Suppressor macrophage treated with lipopolysaccharide for 1 hour (primary cell): Measurements from ENCODE around the gene KMT2C.

ENCODE experiments used
- DNase-seq, 3 donors: peaks; one replicate each; pipeline ENCODE4 v3.0.0-alpha.2; 2020 to 2022

Gene KMT2C

DNA sequence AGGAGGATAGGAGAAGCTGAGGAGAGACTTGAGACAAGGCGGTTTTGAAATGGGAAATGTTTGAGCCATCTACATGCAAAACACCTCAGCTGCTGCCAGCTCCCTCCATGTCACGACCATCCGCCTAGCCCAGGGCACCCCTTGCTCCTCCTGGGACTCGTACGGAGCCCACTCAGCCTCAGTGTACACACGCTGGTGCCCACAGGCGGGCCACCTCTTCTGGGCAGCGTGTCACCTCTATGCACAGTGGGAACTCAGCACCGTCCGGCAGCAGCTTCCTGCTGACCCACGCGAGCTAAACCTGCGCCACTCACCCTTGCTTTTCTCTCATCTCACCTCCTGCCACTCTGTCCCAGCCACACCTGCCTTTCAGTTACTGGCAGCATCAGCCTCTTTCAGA is 302.0 kb downstream of the KMT2C start:
- DNase-seq: no peak

DNA sequence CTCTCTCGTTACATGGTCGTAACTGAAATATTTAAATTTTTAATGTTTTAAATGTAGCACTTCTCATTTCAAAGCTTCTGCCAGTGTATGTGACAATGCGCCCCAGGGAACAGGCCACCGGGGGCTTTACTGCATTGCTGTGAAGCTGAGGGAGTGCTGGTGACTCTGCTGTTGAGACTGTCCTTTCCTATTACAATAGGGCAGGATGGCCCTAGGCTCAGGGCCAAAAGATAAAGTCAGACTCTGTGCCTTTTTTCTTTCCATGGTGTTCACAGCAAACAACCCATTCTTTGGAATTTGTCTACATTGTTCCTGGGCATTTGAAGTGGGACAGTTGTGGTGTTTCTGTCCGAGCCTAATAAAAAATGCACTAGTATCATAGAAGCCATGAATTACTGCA is 303.0 kb downstream of the KMT2C start:
- DNase-seq: no peak

DNA sequence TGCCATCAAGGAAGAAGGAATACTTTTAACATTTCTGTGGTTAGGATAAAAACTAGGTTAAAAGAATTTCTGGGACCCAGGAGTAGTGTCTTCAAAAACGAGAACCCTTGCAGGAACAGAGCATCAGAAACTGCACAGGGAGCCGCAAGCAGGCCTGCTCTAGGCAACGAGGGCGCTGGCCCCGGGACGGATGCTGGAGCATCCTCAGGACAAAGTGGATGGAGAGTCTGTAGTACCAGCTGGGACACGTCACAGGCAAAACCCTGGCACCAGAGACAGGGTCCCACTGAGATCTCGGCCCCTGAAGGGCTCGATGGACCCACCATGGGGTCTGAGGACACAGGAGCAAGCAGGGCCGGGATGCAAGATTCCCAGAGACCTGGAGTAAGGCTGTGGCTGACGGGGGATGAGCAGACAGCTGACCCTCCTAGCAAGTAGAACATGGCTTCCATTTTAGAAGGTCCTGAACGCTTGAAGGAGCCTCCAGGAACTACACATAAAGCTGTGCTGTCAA is 303.8 kb downstream of the KMT2C start:
- no peak for DNase-seq

DNA sequence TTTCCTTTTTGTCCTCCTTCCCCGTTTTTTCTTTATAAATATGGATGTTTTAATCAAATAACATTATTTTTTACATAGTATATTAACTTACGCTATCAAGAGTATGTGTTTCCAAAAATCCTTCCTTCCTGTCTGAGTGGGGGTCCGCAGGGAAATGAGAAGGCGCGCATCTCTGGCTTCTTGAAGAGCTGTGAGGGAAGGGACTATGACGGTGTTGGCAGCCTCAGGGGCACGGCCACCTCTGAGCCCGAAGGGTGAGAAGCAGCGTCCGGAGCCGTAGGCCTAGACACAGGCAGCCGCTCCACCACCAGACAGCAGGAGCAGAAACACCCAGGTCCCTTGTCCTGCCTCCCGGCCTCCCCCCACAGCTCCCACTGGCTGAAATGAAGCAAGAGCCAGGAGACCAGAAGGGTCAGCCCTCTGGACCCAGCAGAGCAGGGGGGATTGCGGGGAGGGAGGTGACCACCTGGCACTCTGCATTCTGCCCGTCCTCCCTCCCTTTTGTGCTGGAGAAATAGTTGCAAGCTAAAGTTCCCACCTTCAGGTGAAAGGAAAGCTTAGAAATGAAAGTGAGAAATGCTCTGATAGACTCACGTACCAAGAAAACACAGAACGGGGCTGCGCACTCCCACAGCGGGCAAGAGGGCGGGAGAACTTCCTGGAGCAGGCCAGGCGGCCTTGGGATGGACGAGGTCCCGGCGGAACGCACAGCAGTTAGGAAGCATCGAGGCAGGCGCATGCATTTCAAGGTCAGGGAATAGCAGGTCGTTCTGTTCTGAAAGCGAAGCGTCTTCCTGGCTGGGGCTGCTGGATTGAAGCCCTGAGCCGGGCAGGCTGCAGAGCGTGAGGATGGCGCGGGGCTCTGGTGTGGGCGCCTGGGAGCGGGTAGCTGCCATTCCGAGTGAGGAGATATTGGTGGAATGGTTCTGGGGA is 304.9 kb downstream of the KMT2C start:
- DNase-seq: no peak

GRCh38 chr7:152129682-152130081 is 306.1 kb downstream of the KMT2C start:
- no peak for DNase-seq

DNA sequence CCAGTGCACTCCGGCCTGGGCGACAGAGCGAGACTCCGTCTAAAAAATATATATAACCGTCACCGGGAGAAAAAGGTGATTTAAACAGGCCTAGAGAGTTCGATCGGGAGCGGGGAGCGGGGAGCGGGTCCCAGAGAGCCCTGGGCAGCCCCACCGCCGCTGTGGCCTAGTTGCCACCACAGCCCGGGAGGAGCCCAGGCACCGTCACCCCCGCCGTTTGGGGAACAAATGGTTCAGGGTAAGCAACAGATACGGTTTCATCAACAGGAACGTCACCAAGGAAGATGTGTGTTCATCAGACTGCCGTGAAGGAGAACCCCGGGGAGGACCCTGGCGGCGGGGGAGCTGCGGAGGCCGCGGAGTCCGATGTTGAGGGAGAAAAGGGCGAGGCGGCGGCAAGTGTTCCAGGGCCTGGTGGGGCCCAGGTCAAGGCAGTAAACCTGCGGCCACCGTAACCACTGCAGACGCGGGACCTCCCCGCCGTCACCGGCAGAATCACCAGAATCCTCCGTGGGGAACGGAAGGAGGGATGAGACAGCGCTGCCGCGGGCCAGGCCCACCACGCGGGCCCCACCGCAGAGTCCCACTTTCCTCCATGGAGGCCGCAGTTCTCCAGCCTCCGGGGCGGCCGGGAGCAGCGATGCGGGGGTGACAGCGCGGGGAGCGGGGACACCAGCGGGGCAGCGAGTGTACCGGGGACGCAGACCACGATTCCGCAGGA is 306.9 kb downstream of the KMT2C start:
- no peak for DNase-seq

DNA sequence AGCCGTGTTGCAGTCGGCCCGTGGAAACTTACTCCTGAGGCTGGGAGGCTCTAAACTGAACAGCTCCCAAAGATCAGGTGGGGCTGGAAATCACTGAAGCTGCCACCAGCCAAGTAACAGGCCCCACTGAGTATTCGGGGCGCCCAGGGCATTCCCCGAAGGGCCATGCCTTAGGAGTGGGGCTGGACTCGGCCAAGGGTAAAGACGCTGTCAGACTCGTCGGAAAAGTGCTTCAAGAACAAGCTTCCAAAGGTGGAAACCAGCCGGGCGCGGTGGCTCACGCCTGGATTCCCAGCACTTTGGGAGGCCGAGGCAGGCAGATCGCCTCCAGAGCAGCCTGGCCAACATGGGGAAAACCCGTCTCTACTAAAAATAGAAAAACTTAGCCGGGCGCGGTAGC is 307.6 kb downstream of the KMT2C start:
- DNase-seq: no peak

GRCh38 chr7:152127229-152127628 is 308.6 kb downstream of the KMT2C start:
- DNase-seq: no peak

- no peak for DNase-seq
Measured at GRCh38 chr7:152126741-152127140, 309.1 kb downstream of the KMT2C start.

DNA sequence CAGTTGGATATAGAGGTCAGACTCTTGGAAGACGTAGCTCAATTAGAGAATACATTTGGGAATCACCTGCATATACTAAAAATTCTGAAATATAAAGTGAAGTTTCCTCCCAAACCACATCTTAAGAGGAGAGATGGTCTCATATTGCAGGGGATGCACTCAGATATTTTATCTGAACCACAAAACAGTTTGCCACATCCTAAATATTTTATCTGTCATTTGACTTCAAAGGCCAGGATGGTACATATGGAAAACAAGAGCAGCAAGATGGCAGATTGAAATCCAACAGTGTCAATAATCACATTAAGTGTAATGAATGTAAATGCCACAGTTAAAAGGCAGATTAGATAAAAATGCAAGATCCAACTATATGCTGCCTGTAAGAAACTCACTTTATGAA is 313.3 kb downstream of the KMT2C start:
- DNase-seq: no peak

DNA sequence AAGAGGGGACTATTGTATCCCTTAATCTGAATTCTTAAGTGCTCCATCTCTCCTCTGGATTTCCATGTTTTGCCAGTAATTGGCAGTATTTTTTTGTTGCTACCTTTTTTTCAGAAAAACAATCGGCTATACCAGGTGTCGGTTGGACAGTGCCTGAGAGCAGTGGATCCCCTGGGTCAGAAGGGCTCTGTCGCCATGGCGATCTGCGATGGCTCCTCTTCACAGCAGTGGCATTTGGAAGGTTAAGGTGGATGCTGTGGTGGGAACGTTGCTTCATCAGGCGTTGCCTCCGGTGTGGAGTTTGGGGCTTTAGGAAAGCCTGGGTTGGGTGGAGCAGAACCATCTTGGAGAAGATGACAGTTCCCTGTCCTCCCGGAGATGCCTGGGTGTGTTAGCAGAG is 314.4 kb downstream of the KMT2C start:
- DNase-seq: no peak

GRCh38 chr7:152120776-152121175 is 315.0 kb downstream of the KMT2C start:
- no peak for DNase-seq

DNA sequence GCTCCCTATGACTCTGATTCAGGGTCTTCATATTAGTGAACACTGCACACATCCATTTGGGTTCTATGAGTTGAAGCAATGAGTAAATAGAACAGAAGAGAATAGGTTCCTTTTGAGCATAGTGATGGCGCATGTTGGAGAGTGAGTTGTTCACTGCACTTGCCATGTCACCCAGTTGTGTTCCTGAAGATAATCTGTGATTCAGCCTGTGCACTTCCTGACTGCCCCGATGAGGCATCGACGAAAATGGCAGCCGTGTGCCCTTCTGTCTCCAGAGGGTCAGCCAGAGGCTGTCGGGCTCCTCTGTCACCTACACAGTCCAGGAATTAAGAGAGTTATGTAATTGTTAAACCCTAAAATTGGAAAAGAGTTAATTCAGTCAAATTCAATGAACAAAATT is 315.6 kb downstream of the KMT2C start:
- peak in 1 of 3 donors; percentile 10 for DNase-seq

- DNase-seq: no peak
Measured at GRCh38 chr7:152117356-152117755, 318.4 kb downstream of the KMT2C start.

DNA sequence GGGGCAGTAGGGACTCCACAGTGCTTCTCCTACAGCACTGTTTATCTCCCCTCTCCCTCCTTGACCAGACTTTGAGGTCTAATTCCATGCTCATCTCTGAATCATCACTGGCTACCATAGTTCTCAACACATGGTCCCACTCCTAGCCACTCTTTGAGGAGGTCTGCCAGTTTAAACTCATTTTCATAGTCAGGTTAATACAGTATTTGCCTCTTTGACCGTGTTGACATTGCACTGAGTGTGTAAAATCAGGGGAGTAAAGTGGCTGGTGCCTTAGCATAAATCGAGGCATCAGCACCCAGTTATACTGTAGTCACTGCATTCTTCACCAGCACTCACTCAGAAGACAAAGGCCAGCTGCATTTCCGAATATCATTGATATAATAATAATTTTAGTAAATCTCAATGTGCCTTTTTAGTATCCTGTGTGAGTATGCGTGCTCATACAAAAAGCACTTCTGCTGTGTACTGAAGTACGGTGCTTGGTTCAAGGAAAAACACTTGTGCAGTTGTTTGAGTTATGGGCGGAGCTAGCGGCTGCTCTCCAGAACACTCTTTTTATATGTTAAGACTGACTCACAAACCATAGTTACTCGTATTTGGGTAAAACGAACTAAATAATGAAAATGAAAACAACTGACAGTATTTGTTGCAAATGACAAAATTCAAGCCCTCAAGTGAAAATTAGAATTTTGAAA is 320.6 kb downstream of the KMT2C start:
- no peak for DNase-seq

GRCh38 chr7:152112829-152113228 is 323.0 kb downstream of the KMT2C start:
- no peak for DNase-seq

GRCh38 chr7:152108359-152108758 is 327.4 kb downstream of the KMT2C start:
- DNase-seq: no peak

DNA sequence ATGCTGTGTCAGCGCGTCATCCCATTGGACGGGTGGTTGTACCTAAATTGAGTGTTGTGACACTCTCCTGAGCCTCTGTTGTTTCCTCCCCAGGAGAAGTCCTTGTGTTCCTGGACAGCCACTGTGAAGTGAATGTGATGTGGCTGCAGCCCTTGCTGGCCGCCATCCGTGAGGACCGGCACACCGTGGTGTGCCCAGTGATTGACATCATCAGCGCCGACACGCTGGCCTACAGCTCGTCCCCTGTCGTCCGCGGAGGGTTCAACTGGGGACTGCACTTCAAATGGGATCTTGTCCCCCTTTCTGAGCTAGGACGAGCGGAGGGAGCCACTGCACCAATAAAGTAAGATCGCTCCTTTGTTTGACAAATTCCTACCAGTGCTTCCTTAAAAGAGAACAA is 327.9 kb downstream of the KMT2C start:
- no peak for DNase-seq

DNA sequence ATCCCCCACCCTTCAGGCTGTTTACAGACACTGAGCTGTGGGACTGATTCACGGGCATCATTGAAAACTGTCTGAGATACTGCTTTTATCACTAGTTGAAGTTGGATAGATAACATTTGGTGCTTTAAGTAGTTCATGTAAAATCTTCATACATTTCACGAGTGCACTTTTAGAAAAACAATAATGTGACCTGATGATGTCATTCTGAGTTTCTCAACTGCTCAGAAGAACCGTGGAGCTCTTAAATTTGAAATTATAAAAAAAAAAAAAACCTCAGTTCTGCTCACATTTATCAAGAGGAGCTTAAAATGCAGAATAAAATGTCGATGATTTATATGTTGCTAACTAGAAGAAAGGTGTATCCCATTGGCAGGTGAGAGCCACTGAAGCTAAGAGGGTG is 328.8 kb downstream of the KMT2C start:
- DNase-seq: peak in 1 of 3 donors; percentile 10

DNA sequence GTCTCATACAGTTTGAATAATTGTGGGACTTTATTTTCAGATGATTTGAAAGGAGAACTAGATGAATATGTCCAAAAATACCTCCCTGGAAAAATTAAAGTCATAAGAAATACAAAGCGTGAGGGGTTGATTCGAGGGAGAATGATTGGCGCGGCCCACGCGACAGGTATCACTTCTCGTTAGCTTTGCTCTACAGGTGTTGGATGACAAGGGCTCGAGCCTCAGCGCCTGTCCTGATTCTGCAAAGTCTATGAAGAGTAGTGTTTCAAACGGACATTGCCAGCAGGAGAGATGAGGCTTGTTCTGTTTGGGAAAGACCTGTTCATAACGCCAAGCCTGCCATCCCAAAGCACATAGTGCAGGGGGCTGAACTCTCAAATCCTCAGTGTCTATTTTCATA is 330.6 kb downstream of the KMT2C start:
- no peak for DNase-seq

GRCh38 chr7:152103691-152104090 is 332.1 kb downstream of the KMT2C start:
- DNase-seq: no peak

DNA sequence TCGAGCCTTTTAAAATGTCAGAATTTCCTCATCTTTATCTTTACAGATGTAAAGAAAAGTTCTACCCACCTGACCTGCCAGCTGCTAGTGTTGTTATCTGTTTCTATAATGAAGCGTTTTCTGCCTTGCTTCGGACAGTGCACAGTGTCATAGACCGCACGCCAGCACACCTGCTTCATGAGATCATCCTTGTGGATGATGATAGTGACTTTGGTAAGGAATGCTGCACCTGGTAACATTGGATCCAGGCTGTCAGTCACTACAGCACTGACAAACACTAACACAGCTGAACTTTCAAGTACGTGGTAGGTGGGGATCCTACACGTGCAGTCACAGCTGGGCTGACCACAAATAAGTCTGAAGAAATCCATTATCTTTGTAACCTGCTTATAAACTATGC is 332.7 kb downstream of the KMT2C start:
- no peak for DNase-seq

DNA sequence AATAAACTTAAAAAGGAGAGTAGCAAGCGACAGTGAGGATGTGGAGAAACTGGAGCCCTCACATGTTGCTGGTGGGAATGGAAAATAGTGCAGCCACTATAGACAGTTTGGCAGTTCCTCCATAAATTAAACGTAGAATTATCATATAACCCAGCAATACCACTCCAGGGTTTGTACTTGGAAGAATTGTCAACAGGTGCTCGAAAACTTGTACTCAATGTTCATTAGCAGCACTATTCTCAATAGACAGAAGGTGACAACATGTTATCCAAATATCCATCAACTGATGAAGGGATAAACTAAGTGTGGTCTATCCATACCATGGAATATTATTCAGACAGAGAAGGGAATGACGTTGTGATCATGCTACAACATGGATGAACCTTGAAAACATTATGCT is 338.5 kb downstream of the KMT2C start:
- DNase-seq: no peak
